ENCODE data around the gene A3GALT2.

GRCh38 chr1:33272509-33272908, 48.4 kb downstream of the A3GALT2 start:
- no peak for TF ChIP-seq MEF2A (IDR thresholded peaks at IDR 0.05; ENCODE audit: borderline replicate concordance, low read depth)
- TF ChIP-seq CTCF (IDR thresholded peaks at IDR 0.05) = no peak
- TF ChIP-seq TEAD4 (IDR thresholded peaks at IDR 0.05; ENCODE audit: borderline replicate concordance, insufficient read depth) = no peak

Data from SK-N-SH (cell line).